ENCODE data around the gene PRELP.

PRELP gene

DNA sequence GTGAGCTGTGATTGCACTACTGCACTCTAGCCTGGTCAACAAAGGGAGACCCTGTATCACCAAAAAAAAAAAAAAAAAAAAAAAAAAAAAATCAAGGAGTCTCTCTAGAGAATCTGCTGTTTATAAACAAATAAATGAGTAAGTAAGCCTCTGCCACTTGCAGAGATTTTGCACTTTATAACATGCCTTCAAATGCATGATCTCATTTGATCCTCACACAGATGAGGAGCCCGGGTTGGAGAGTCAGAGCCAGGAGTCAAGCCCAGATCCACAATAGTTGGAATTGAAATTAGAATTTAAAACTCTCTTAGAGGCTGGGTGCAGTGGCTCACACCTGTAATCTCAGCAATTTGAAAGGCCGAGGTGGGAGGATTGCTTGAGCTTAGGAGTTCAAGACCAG, 4.0 kb downstream of the PRELP start:
- DNase-seq, result no peak

DNA sequence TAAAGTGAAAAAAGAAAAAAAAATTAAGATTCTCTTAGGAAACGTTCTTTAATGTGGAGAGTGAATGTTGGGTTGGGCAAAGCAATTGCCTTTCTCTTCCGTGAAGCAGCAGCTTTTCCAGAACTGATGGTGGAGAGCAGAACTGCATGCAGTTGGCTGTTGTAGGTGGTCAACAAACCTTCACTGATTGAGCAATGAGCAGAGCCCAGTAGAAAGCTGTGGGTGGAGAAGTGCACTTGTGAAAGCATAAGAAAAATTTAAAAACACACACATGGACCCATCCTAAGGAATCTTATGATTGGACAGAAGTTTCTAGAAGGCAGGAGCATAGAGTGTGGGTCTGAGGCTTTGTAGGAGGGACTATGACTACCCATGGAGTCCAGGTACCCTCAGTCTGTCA, 4.5 kb downstream of the PRELP start:
- peak; percentile 20 to 33 for DNase-seq

DNA sequence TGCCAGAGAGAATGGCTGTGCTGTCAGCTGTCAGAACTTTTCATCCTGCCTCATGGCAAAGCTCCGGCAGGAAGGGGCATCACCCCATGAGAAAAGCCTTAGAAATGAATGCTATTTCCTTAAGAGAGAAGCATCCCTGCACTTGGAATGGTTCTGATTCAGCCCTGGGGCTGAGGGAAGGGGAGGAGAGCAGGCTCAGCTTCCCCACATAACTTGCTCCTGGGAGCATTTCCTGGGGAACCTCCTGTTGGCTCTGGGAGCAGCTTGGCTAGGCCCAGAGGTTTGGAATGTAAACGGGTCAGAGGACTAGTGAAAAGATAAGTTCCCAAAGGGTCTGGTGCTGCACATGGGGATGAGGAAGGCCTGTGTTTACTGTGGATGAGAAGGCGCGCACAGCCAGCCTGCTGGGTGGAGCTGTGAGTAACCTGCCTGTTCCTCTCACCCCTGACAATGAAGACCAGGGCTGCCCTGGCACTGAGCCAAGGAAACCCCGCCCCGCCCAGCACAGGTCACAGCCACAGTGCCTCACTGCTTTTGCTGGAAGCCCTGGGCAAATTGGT, 5.0 kb downstream of the PRELP start:
- DNase-seq, result peak in 1 of 2 donors; percentile 18

DNA sequence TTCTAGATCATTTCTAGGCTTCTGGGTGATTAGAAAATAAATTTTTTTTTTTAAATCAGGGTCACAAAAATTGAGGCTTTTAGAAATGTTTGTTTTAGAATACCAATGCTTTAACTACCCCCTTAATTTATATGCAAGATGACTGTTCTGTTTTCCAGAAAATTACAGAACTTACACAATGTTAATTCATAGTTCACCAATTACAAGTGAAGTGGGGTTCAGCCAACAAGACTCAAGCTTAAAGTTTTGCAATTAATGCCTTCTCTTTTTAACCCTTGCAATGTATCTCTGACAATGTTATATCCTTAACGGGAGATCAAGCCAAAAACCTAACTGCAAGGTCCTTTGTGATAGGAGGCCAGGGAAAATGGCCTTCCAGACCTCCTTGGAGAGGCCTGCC, 5.6 kb downstream of the PRELP start:
- peak; percentile 16 to 37 for DNase-seq

DNA sequence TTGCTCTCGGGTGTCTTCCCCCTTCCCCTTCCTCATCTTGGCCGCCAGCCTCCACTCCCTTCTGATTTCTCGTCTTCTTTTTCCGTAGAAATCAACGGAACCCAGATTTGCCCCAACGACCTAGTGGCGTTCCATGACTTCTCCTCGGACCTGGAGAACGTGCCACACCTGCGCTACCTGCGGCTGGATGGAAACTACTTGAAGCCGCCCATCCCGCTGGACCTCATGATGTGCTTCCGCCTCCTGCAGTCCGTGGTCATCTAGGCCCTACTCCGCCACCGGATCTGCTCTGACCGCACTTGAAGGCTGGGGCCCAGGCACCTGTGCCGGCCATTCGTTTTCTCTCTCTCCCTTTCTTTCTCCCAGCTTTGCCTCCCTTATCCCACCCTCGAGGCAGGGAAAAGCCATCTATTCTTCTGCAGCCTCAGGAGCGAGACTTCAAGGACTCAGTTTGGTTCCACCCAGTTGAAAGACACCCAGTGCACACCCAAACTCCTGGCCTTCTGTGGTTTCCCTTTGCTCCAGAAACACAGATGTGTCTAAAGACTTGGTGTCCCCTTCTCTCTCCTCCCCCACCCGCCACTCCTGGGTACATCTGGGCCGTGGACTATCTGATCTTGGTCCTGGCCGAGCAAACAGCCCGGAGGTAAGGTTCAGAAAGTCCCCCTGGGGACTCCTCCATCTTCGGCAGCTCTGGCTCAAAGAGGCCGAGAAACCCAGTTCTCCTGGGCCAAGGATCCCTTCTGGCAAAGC, 11.2 kb downstream of the PRELP start:
- no peak for DNase-seq

DNA sequence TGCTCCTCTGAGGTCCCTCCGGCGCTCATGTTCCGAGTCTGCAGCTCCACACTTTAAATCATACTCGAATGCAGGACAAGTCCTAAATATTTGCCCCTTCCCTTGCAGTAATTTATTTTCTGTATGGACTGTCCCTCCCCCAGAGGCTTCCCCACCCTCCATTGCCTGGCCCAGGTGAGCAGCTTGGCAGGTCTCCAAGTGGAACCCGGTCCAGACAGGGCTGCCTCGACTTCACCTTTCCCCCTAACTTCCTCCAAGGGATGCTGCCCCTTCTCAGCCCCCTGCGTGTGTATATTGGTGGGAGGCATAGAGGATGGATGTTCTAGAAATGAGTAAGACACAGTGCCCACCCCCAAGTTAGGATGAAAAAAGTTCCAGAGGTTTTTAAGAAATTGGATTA, 12.9 kb downstream of the PRELP start:
- DNase-seq, result no peak

DNA sequence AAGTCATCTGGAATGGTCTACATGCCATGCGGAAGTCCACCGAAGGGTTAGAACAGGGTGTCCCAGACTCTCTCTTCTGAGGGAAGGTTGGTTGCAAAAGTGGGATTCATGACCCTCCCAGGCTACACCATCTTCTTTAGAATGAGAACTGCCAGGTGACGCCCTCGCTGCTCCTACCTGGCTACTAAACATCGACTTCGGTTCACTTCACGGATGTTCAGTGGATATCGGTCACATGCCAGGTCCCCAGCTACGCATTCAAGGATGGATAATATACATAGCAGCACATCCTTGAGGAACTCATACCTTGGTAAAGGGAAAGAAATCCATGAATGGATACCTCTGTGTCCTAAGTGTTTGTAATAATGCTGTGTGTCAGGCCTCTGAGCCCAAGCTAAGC, 15.0 kb downstream of the PRELP start:
- DNase-seq, result no peak

DNA sequence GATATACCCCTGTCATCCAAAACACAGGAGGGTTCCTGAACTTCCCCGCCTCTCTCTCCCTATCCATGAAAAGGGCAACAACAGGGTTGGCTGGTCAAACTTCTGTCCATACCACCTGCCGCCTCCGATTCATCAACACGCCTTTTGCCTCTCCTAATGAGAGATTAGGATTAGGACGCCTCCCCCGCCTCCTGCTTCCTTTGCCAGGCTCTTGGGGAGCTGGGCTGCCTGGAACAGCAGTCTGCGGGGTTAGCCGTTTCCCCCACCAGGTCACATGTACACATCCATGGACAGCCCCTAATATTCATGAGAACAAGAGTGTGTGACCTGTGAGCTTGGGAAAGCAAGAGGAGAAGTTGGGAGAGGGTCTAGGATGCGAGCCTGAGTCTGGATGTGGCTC, 16.1 kb downstream of the PRELP start:
- no peak for DNase-seq

DNA sequence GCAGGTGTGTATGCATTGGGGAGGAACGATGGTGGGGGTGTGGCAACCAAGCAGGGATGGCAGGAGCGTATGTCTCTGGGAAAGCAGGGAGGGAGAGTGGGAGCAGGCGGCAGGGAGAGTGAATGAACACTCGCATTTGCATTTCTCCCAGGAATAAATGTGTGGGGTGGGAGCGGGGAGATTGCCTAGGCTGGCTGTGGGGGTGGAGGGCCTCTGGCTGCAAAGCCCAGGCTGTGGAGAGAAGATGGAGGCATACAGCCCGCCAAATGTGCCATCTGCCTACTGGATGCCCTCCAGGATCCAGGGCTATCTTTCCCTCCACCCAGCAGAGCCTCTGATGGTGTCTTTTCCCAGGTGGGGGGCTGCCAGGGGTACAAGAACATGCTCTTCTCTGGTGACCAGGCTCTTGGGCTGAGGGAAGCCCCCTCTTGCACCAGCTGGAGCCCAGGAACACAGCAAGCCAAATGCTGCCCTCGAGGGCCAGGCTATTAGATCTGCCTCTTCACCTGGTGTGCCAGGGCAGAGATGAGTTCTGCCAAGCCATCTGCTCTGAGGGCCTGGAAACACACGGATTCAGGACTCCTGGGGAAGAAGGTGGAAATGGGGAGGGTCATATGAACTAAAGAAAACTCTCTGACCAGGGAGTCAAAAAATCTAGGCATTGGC, 16.6 kb downstream of the PRELP start:
- DNase-seq, result no peak

DNA sequence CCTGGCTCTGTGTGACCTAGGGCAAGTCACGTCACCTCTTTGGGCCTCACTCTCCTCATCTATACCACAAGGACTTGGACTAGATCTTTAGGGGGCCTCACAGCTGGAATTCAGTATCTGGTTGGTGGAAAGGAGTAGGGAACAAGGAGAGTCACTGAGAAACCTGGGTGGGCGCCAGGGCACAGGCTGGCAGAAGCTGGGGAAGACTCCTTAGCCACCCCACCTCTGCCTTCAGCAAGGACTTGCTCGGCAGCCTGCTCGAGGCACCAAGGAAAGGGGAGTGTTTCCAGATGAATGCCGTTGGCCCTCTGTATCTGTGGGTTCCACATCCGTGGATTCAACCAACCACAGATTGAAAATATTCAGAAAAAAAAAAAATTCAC, 17.1 kb downstream of the PRELP start:
- no peak for DNase-seq

DNA sequence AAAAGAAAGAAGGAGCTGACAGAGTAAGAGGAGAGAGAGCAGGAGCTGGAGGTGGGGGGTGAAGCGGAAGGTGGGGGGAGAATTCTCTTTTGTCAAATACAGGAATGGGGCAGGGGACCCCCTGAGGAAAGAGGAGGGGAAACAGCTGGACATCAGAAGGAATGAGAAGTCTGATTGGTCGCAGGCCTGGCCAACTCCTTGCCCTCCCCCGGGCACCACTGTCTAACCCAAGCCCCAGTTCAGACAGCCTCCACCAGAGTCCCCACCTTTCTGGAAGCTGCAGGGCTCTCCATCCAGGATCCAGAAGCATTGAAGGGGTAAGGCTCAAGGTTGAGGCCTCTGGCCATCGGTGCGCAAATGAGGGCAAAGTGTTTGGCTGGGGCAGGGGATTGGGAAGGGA, 18.3 kb downstream of the PRELP start, which contains the start of gene OPTC:
Gene OPTC, plus strand, starts transcription at position 253 of the 400 bp plus-strand sequence. CDS start 1,853 bp downstream, outside the sequence.
- no peak for DNase-seq

DNA sequence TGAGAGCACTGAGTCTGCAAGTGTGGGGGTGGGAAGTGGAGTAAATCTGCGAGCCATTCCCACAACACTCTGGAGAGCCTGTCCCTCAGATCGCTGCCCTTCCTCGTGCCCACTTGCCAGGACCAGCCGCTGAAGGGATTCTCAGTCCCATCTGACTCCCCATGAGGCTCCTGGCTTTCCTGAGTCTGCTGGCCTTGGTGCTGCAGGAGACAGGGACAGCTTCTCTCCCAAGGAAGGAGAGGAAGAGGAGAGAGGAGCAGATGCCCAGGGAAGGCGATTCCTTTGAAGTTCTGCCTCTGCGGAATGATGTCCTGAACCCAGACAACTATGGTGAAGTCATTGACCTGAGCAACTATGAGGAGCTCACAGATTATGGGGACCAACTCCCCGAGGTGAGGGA, 20.2 kb downstream of the PRELP start:
- DNase-seq, result no peak

DNA sequence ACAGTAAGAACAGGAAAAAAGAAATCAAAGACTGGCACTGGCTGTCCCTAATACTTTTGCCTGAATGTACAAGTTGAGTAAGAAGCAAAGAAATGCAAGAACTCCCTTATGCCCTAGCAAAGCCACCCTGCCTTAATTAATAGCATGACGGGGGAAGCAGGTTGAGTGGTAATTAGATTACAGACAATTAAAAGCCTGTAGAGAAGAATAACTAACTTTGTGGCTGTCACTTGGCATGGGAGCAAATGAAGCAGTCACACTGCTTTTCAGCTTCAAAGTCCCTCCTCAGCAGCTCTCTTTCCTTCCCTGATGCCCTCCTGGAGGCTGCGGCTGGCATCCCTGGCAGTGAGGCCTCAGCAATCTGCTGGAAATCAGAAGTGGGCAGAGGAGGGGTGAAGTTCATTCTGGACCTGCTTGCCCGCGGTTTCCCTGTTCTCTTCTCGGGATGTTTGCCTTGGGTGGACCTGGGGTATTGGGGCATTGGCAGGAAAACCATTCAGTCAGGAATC, 21.7 kb downstream of the PRELP start:
- no peak for DNase-seq

DNA sequence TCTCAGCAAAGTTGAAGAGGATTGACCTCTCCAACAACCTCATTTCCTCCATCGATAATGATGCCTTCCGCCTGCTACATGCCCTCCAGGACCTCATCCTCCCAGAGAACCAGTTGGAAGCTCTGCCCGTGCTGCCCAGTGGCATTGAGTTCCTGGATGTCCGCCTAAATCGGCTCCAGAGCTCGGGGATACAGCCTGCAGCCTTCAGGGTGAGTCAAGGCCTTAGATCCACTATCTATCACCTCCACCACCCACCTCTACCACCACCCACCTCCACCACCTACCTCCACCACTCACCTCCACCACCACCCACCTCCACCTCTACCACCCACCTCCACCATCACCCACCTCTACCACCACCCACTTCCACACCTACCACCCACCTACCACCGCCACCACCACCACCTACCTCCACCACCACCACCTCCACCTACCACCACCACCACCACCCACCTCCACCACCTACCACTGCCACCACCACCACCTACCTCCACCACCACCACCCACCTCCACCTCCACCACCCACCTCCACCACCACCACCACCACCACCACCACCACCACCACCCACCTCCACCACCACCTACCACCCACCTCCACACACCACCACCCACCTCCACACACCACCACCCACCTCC, 24.2 kb downstream of the PRELP start:
- no peak for DNase-seq

DNA sequence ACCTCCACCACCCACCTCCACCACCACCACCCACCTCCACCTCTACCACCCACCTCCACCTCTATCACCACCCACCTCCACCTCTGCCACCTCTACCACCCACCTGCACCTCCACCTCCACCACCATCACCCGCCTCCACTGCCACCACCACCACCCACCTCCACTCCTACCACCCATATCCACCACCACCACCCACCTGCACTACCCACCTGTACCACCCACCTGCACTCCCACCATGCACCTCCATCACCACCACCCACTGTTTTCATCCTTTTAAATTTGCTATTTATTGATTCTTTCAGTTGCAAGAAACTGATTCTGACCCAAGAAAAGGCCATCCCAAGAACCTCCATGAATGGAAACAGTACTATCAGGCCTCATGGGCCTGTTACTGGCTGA, 24.7 kb downstream of the PRELP start:
- no peak for DNase-seq

DNA sequence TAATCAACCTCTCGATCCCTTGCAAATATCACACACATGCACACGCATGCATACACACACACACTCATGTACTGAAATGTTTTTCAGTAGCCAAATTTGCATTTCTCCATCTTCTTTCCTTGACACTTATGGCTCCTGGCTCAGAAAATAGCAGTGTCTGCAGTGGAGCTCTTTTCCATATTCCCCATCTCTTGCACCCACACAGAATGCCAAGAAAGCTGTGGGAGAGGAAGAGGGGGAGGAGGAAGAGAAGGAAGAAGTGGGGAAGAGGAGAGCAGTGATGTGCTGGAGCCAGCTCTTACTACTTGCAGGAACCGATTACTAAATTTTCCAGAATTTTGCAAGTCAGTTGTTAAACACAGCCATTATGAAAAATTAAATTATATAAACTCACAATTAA, 28.2 kb downstream of the PRELP start:
- DNase-seq, result no peak

DNA sequence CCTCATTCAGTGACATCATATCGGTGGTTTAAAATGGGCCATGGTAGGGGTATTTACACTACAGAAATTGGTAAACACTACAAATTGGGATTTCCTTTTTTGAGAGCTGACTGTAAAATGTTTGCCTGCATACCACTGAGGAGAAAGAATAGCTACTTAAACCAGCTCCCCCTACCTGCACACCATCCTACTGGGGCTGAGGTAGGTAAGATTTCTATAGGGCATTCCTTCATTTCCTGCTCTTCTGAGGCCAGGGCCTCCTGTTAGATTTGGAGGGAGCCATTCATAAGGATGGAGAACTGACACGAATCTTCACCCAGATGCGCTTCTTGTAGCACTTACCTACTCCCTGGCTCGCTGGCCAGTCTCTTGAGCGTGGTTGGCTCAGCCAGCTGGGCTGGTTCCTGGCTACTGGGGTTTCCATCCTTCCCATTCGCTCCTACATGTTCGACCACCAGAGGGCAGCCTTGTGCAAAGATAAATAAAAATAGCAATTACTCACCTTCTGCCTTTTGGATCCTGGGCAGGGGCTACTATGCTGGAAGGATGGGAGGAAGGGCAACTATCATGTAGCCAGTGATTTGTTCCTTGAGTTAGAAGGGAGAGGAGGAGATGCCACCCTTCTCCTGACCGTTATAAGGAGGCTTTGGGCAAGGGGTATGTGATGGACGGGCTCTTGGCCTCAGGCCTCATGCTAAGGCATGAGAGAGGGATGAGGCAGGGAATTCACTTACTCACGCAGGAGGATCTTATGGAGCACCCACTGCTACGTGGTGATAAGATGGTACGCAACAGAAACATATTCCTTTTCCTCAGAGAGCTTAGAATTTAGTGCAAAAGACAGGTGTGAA, 29.0 kb downstream of the PRELP start:
- DNase-seq, result peak; percentile 53 to 91

DNA sequence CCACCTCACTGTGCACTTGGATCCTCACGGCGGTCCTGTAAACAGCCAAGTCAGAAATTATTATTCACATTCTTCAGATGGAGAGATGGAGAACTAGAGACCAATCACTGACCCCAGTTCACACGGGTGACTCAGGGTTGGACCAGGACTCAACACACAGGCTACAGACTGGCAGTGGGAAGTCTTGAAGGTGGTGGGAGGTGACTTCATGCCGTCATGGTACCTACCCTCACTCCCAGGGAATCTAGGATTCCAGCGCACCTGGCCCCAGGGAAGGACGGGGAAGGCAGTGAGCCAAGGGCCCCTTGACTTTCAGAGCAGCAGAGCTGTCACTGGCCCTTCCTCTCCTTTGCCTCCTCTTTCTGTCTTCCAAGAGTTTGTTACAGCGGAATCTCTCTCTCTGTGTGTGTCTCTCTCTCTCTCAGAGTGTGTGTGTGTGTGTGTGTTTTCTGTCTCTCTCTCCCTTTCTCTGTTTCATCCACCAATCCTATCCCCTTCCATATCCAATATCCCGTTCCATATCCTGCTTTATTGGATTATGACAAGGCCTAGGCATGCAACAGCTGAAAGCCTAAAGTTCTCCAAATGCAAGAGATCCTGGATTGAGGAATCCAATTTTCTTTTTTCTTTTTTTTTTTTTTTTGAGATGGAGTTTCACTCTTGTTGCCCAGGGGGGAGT, 30.1 kb downstream of the PRELP start:
- DNase-seq, result no peak

DNA sequence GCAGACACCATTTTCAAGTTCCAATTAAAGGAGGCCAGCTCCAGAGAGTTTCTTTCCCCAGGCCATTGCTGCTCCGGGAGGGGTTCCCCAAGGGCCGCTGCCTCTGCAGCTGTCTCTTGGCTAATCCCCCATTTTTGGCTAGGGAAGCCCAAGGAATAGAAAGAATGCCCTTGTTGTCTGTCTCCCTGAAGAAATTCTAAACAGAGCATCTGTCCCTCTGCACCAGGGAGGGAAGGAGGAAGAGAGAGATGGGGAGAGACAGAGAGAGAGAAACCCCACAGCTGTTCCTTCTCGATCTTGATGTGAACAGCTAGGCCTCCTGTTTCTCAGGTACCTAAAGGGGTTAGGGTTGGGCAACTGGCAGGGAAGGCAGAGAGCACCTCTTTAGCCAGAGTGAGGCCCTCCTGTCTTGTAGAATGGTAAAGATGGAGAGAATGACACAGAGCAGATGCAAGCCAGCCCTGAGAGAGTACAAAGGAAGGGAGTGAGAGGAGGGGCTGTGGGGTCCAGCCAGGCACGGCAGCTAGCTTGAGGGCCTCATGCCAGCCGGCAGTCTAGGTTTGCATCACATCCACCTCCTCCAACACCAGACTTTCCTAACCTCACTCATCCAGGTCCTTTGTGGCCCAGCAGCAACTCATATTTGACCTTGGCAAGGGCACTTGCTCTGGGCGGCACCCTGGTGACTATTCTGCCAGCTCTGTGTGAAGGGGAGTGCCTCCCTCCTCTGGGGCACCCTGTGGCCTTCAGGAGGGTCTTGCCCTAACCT, 31.4 kb downstream of the PRELP start:
- no peak for DNase-seq

DNA sequence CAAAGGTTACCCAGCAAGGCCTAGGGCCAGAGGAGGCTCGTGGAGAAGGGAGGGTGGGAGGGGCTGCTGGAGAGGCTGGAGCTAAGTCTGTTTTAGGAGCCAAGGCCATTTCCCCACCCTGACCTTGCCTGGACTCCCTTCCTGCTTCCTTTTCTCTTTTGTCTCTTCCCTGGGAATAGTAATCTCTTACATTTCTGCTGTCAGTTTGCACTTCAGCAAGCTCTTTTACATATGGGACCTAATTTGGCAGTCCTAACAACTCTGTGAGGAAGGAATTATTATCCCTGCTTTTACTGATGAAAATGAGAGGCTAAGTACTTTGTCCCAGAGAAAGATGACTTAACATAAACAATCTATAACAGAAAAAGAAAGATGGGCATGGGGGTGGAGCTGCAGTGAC, 32.2 kb downstream of the PRELP start:
- DNase-seq, result no peak

DNA sequence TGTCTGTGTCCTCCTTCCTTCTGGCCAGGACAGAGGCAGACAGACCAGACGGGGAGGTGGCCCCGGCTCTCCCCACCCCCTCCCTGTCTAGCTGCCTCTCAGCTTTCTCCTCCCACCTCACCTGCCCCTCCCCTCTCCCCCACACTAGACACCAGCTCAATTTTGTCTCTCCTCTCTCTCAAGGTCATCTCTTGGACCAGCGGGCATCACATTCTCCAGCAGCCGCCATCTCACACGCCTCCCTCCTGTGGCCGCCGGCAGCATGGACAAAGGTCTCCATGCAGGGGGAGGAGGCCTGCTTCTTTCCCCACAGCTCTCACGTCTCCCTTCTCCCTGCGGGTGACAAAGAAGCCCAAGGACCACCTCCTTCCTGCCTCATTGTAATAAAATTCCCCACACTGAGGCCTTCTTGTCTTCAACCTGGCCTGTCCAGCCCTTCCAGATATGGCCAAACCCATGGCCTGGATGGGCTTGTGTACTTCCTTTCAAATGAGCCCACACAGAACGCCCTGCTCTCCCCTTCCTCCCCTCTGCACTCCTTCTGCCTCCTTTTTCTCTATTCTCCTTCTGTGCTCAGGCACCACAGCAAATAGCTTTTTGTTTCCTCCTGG, 33.0 kb downstream of the PRELP start:
- no peak for DNase-seq
